Osteocyte (in vitro differentiated cells): ENCODE data around the gene RNF34. TPM values are rescaled to one million over a fixed set of nuclear protein-coding genes. Genes with fewer than 3 reads are reported as not detected.

Experiments used
- DNase-seq: peaks from one replicate; pipeline ENCODE4 v3.0.0; 2021; ENCODE audit warnings: mixed read lengths; ENCODE audit not compliant: unreplicated experiment; ENCODE audit errors: extremely low spot score
- H3K27ac Mint-ChIP-seq: one replicate; pipeline ENCODE4 v1.8.0; 2021; ENCODE audit warnings: mild to moderate bottlenecking, mixed read lengths; ENCODE audit not compliant: unreplicated experiment
- H3K27me3 Mint-ChIP-seq: one replicate; pipeline ENCODE4 v1.8.0; 2021; ENCODE audit warnings: mixed read lengths; ENCODE audit not compliant: unreplicated experiment
- H3K36me3 Mint-ChIP-seq: one replicate; pipeline ENCODE4 v1.8.0; 2021; ENCODE audit warnings: mixed read lengths; ENCODE audit not compliant: unreplicated experiment
- H3K4me1 Mint-ChIP-seq: one replicate; pipeline ENCODE4 v1.8.0; 2021; ENCODE audit warnings: mixed read lengths; ENCODE audit not compliant: unreplicated experiment
- H3K4me3 Mint-ChIP-seq: one replicate; pipeline ENCODE4 v1.8.0; 2021; ENCODE audit warnings: mild to moderate bottlenecking, moderate library complexity, mixed read lengths; ENCODE audit not compliant: unreplicated experiment
- H3K9me3 Mint-ChIP-seq: one replicate; pipeline ENCODE4 v1.8.0; 2021; ENCODE audit warnings: mixed read lengths; ENCODE audit not compliant: unreplicated experiment
- total RNA-seq: library from RNA; stranded (reverse); gene quantifications from 2 replicates; pipeline ENCODE4 v1.2.1, GENCODE V29; 2021
- TF ChIP-seq, protein P1 (sequence below): fragments of 200-600 bp; sonication (generic); IDR thresholded peaks from 2 replicates; pipeline ENCODE4 v1.5.0; 2021; ENCODE audit warnings: antibody characterized with exemption, mild to moderate bottlenecking, moderate library complexity

The RNF34 gene
- total RNA-seq, 1 donor from 2014 or later, result 39.5 TPM

DNA sequence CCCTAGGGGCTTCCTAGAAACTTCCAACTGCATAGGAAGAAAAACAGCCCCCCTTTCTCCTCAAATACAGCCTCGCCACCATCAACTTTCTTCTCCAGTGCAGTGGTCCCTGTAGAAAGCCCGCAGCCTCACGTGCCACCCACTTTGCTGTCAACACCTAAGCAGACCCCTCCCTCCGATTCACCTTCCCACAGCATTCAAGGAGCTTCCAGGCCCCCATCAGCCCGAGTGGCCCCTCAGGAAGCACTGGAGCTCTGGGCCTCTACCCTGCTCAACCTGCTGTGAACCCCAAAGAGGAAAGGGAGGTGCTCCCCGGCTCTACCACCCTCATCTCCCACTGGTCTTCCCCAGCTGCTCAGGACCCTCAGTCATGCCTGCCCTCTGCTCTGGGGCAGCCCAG, 55.0 kb downstream of the RNF34 start:
- no peak for DNase-seq
- Mint-ChIP-seq H3K36me3 (peaks cover 4% of the 10 kb centered on the region), H3K9me3 (no peaks in the 10 kb centered on the region), H3K4me3 (no peak overlapping the region), H3K27me3 (no peaks in the 10 kb centered on the region), H3K4me1 (peaks cover 16% of the 10 kb centered on the region), H3K27ac (no peak overlapping the region)
- TF ChIP-seq, protein P1, sequence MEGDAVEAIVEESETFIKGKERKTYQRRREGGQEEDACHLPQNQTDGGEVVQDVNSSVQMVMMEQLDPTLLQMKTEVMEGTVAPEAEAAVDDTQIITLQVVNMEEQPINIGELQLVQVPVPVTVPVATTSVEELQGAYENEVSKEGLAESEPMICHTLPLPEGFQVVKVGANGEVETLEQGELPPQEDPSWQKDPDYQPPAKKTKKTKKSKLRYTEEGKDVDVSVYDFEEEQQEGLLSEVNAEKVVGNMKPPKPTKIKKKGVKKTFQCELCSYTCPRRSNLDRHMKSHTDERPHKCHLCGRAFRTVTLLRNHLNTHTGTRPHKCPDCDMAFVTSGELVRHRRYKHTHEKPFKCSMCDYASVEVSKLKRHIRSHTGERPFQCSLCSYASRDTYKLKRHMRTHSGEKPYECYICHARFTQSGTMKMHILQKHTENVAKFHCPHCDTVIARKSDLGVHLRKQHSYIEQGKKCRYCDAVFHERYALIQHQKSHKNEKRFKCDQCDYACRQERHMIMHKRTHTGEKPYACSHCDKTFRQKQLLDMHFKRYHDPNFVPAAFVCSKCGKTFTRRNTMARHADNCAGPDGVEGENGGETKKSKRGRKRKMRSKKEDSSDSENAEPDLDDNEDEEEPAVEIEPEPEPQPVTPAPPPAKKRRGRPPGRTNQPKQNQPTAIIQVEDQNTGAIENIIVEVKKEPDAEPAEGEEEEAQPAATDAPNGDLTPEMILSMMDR, result no peak

DNA sequence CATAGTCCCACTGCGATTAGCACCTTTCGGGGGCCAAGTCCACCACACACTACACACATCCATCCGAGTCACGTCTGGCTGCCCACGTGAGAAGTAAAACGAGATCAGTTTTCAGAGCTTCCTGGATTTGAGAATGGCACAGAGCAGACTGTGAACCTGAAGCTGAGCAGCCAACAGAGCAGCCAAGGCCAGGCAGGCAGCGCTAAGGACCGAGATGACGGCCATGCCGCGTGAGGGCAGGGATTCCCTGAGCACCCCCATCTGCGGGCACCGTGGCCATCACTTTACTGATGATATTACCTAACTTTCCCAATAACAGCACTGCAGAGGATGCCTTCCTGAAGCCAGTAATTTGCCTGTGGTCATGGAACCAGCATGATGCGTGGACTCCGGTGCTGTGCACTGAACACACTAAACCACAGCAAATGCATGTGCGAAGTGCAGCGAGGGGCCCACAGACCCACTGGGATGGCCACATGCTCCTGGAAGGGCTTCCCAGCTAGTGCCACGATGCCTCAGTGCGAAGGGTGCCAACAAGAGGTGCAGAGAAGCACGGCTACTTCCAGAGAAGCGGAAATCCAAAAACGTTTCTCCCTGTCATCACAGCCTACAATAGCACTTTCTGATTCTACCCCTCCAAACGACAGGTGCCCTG, 56.0 kb downstream of the RNF34 start:
- H3K9me3 Mint-ChIP-seq, result no peaks in the 10 kb centered on the region
- no peak overlapping the region for H3K4me3 Mint-ChIP-seq
- TF ChIP-seq, protein P1, result no peak
- no peaks in the 10 kb centered on the region for H3K27me3 Mint-ChIP-seq
- no peak for DNase-seq
- peaks cover 5% of the 10 kb centered on the region for H3K36me3 Mint-ChIP-seq
- H3K4me1 Mint-ChIP-seq, result peaks cover 16% of the 10 kb centered on the region
- no peak overlapping the region for H3K27ac Mint-ChIP-seq

DNA sequence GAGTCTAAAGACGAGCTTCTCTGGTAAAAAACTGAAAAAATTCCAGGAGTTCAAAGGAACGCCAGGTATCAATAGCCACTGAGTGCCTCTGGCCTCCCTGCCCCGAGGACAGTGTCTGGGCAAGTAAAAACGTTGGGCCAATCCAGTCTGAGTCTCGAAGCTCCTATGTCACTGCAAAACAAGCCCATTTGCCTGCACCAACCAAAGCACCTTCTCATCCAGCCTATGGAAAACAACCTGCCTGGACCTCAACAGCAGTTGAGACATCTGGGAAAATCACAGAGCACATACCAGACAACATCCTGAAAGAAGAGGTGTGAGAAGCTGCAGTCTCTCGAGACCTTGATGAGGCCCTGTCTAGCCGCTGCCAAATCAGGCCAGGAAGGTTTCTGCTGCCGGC, 56.6 kb downstream of the RNF34 start:
- TF ChIP-seq, protein P1, result no peak
- DNase-seq, result no peak
- H3K9me3 Mint-ChIP-seq, result no peaks in the 10 kb centered on the region
- no peak overlapping the region for H3K27ac Mint-ChIP-seq
- peaks cover 11% of the 10 kb centered on the region for H3K4me1 Mint-ChIP-seq
- H3K27me3 Mint-ChIP-seq, result no peaks in the 10 kb centered on the region
- H3K4me3 Mint-ChIP-seq, result no peak overlapping the region
- peaks cover 3% of the 10 kb centered on the region for H3K36me3 Mint-ChIP-seq

DNA sequence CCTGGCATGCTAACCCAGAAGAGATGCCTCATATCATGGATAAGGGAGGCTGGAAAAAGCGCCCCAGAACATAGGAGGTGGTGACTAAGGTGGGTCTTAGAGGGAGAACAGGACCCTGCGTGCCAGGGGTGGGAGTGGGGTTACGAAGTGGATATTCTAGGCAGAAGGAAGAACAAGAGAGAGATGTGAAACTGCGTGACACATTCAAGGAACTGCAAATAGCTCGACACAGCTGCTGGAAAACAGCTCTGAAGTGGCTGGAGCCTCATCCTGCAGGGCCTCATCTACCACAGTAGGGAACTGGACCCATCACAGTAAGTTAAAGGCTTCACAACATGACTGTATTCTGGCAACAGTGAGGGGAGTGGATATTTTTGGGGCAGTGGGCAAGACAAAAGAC, 61.1 kb downstream of the RNF34 start:
- Mint-ChIP-seq H3K36me3 (peaks cover 3% of the 10 kb centered on the region), H3K27ac (no peak overlapping the region), H3K4me1 (peaks cover 11% of the 10 kb centered on the region), H3K4me3 (no peak overlapping the region), H3K27me3 (no peaks in the 10 kb centered on the region), H3K9me3 (no peaks in the 10 kb centered on the region)
- no peak for DNase-seq
- TF ChIP-seq, protein P1, result no peak

DNA sequence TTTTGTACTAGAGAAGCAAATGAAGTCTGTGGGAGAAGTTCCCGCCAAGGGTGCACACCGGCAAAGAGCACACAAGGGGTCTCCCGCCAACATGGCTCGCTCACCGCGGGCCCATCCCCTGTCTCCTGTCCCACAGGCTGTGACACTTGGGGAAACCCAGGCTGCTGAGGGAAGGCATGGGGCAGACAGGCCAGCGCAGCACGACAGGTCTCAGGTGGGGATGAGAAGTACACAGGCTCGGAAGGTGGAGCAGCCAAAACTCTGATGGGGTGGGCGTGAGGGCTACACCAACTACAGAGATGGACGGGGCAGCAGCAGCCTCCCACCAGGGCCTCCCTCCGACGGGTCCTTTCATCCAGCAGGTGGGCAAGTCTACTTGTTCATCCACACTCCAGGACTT, 64.4 kb downstream of the RNF34 start:
- Mint-ChIP-seq H3K27ac (no peak overlapping the region), H3K4me1 (peaks cover 14% of the 10 kb centered on the region), H3K27me3 (no peaks in the 10 kb centered on the region), H3K36me3 (peaks cover 1% of the 10 kb centered on the region), H3K4me3 (no peak overlapping the region), H3K9me3 (no peaks in the 10 kb centered on the region)
- DNase-seq, result no peak
- TF ChIP-seq, protein P1, result no peak
